ENCODE measurements around the gene MS4A15. TPM values are rescaled to one million over a fixed set of nuclear protein-coding genes. Genes with fewer than 3 reads are reported as not detected.

MS4A15 gene
- total and polyA plus RNA-seq, 7 donors: 0.04 TPM; not detected in 6

GRCh38 chr11:60768202-60768601, 11.5 kb downstream of the MS4A15 start:
- H3K27me3 ChIP-seq: peaks cover 0 to 15% (median 0%) of the 10 kb centered on the region in 3 donors
- no peaks in the 10 kb centered on the region for H3K4me1 ChIP-seq
- intact Hi-C loops (cut with DNase I): no loop called here
- H3K9me3 ChIP-seq: no peaks in the 10 kb centered on the region
- 94% methylated on average over 8 of the region's 8 CpGs for WGBS, 2 donors
- H3K36me3 ChIP-seq: no peaks in the 10 kb centered on the region
- H3K4me3 ChIP-seq: no peak overlapping the region
- no peak overlapping the region for H3K27ac ChIP-seq
- TF ChIP-seq EP300 (IDR thresholded peaks at IDR 0.05): no peak
- no peak for TF ChIP-seq POLR2A (IDR thresholded peaks at IDR 0.05)
- no peak for TF ChIP-seq POLR2AphosphoS5 (IDR thresholded peaks at IDR 0.05)
- TF ChIP-seq CTCF (IDR thresholded peaks at IDR 0.05): no peak
- DNase-seq: no peak

- Histone ChIP-seq H3K4me3 (no peak overlapping the region), H3K27ac (no peak overlapping the region), H3K36me3 (no peaks in the 10 kb centered on the region), H3K4me1 (no peaks in the 10 kb centered on the region), H3K27me3 (peaks cover 0 to 10% (median 0%) of the 10 kb centered on the region in 3 donors), H3K9me3 (no peaks in the 10 kb centered on the region)
- TF ChIP-seq POLR2AphosphoS5 (IDR thresholded peaks at IDR 0.05) (no peak), EP300 (IDR thresholded peaks at IDR 0.05) (no peak), CTCF (IDR thresholded peaks at IDR 0.05) (no peak), POLR2A (IDR thresholded peaks at IDR 0.05) (no peak)
- WGBS, 2 donors: 79 to 80% methylated on average over 4 of the region's 4 CpGs
- intact Hi-C loops (cut with DNase I): no loop called here
- peak; percentile 34 for DNase-seq
Observed at GRCh38 chr11:60769273-60769672, 12.6 kb downstream of the MS4A15 start.

- intact Hi-C loops (cut with DNase I): loop anchor here (10.0 kb wide), 1 partner anchor 365 kb away; no protein-coding TSS in a partner anchor
- whole genome bisulfite sequencing, 2 donors: 80 to 90% methylated on average over 11 of the region's 11 CpGs
- H3K27ac ChIP-seq: no peak overlapping the region
- H3K36me3 ChIP-seq: no peaks in the 10 kb centered on the region
- H3K4me3 ChIP-seq: no peak overlapping the region
- TF ChIP-seq POLR2AphosphoS5 (IDR thresholded peaks at IDR 0.05) (no peak), POLR2A (IDR thresholded peaks at IDR 0.05) (no peak), EP300 (IDR thresholded peaks at IDR 0.05) (no peak)
- no peaks in the 10 kb centered on the region for H3K9me3 ChIP-seq
- no peaks in the 10 kb centered on the region for H3K4me1 ChIP-seq
- DNase-seq: no peak
- peaks cover 0 to 10% (median 0%) of the 10 kb centered on the region in 3 donors for H3K27me3 ChIP-seq
Observed at GRCh38 chr11:60769811-60770210, 13.1 kb downstream of the MS4A15 start.

- H3K27me3 ChIP-seq: peaks cover 0 to 3% (median 0%) of the 10 kb centered on the region in 3 donors
- WGBS, 2 donors: 87 to 94% methylated on average over 4 of the region's 4 CpGs
- no peak overlapping the region for H3K4me3 ChIP-seq
- TF ChIP-seq POLR2A (IDR thresholded peaks at IDR 0.05): no peak
- TF ChIP-seq EP300 (IDR thresholded peaks at IDR 0.05): no peak
- TF ChIP-seq POLR2AphosphoS5 (IDR thresholded peaks at IDR 0.05): no peak
- TF ChIP-seq CTCF (IDR thresholded peaks at IDR 0.05): no peak
- no peaks in the 10 kb centered on the region for H3K36me3 ChIP-seq
- H3K9me3 ChIP-seq: no peaks in the 10 kb centered on the region
- H3K4me1 ChIP-seq: peaks cover 0 to 11% (median 7%) of the 10 kb centered on the region in 4 donors
- DNase-seq: peak; percentile 56
- no peak overlapping the region for H3K27ac ChIP-seq
- intact Hi-C loops (cut with DNase I): loop anchor here (10.0 kb wide), 1 partner anchor 364 kb away; no protein-coding TSS in a partner anchor
Observed at GRCh38 chr11:60771146-60771545, 14.5 kb downstream of the MS4A15 start.

GRCh38 chr11:60771879-60772525, 15.3 kb downstream of the MS4A15 start:
- Histone ChIP-seq H3K27me3 (no peaks in the 10 kb centered on the region), H3K36me3 (no peaks in the 10 kb centered on the region), H3K4me1 (peaks cover 0 to 11% (median 7%) of the 10 kb centered on the region in 4 donors), H3K4me3 (no peak overlapping the region), H3K9me3 (no peaks in the 10 kb centered on the region), H3K27ac (no peak overlapping the region)
- WGBS, 2 donors: 76 to 83% methylated on average over 16 of the region's 16 CpGs
- intact Hi-C loops (cut with DNase I): loop anchor here (10.0 kb wide), 1 partner anchor 363 kb away; no protein-coding TSS in a partner anchor
- DNase-seq: no peak
- TF ChIP-seq POLR2AphosphoS5 (IDR thresholded peaks at IDR 0.05) (no peak), CTCF (IDR thresholded peaks at IDR 0.05) (no peak), POLR2A (IDR thresholded peaks at IDR 0.05) (no peak), EP300 (IDR thresholded peaks at IDR 0.05) (no peak)

Measured in sigmoid colon (tissue), 7 donors.